B cell (primary cell): ENCODE results near the gene DTNA. TPM values are rescaled to one million over a fixed set of nuclear protein-coding genes. Genes with fewer than 3 reads are reported as not detected.
"Not testable (repeated sequence)": the region's sequence is repeated elsewhere in the genome, so short reads cannot be mapped to it uniquely, and the experiment has no call there.

Source experiments
- ATAC-seq: fragments of 200-7000 bp; cut with Tn5 transposase; one replicate; pipeline ENCODE4 v1.10.0; 2021; ENCODE audit warnings: low read depth, mild to moderate bottlenecking, moderate number of reproducible peaks, moderate library complexity
- CTCF ChIA-PET: fragments of 350-600 bp; sonication (Branson Sonifier 250); formaldehyde crosslinking; loops from one replicate; lab custom pipeline; 2021; ENCODE audit warnings: antibody characterized with exemption, inconsistent platforms; lab: Charles Lee
- POLR2A ChIA-PET: fragments of 350-600 bp; sonication (Branson Sonifier 250); formaldehyde crosslinking; loops from one replicate; lab custom pipeline; 2021; ENCODE audit warnings: antibody characterized with exemption; lab: Charles Lee
- DNase-seq: peaks from one replicate; pipeline ENCODE4 v3.0.0; 2013
- H2AFZ ChIP-seq: 2 replicates; pipeline ENCODE4 v1.6.1; 2012; ENCODE audit warnings: mild to moderate bottlenecking, low read depth, low read length; ENCODE audit not compliant: insufficient read depth, poor library complexity, severe bottlenecking
- H3K27ac ChIP-seq, 2 donors: 1 replicate in 1 of 2; 2 replicates in 1 of 2; pipeline ENCODE4 v1.5.1; 2012 to 2013; ENCODE audit warnings: low read length in 2 of 2, mild to moderate bottlenecking in 2 of 2, moderate library complexity in 1 of 2
- H3K27me3 ChIP-seq, 4 experiments: fragments of 200-600 bp in 1 of 4; sonication (generic) in 1 of 4; replicated peaks in 1 of 4; 1 replicate in 2 of 4; 2 replicates in 2 of 4; pipeline versions ENCODE4 v1.6.1 to v1.7.0; 2013 to 2016; ENCODE audit warnings: low read length in 3 of 4, mild to moderate bottlenecking in 2 of 4, mixed read lengths in 1 of 4, moderate library complexity in 1 of 4; ENCODE audit not compliant: insufficient read depth in 4 of 4, control insufficient read depth in 3 of 4; ENCODE audit errors: control extremely low read depth in 1 of 4
- H3K36me3 ChIP-seq, 2 experiments: replicated peaks in 1 of 2; 1 replicate in 1 of 2; 2 replicates in 1 of 2; pipeline versions ENCODE4 v1.6.1 to v1.7.1; 2013; ENCODE audit warnings: low read length in 1 of 2; ENCODE audit not compliant: insufficient read depth in 2 of 2, control insufficient read depth in 1 of 2; ENCODE audit errors: control extremely low read depth in 1 of 2, extremely low read depth in 1 of 2
- H3K4me1 ChIP-seq, 2 donors: fragments of 200-600 bp in 1 of 2; sonication (generic) in 1 of 2; 1 replicate in 1 of 2; 2 replicates in 1 of 2; pipeline versions ENCODE4 v1.5.1 to v1.6.1; 2013 to 2017; ENCODE audit warnings: low read length in 2 of 2; ENCODE audit not compliant: control insufficient read depth in 2 of 2, insufficient read depth in 2 of 2
- H3K4me2 ChIP-seq: replicated peaks from 2 replicates; pipeline ENCODE3; 2012; ENCODE audit warnings: mild to moderate bottlenecking, low read depth, low read length; ENCODE audit not compliant: poor library complexity, severe bottlenecking
- H3K4me3 ChIP-seq, 5 experiments: fragments of 200-600 bp in 1 of 5; sonication (generic) in 1 of 5; 1 replicate in 3 of 5; 2 replicates in 2 of 5; pipeline versions ENCODE4 v1.5.1 to v1.7.0; 2011 to 2016; ENCODE audit warnings: low read length in 4 of 5, mild to moderate bottlenecking in 4 of 5, low read depth in 2 of 5, control low read depth in 1 of 5, moderate library complexity in 1 of 5; ENCODE audit not compliant: insufficient read depth in 1 of 5; ENCODE audit errors: control extremely low read depth in 1 of 5, extremely low read depth in 1 of 5
- H3K79me2 ChIP-seq: fragments of 200-600 bp; sonication (generic); one replicate; pipeline ENCODE4 v1.6.0; 2016; ENCODE audit warnings: low read length; ENCODE audit not compliant: control insufficient read depth, insufficient read depth
- H3K9ac ChIP-seq: fragments of 200-600 bp; sonication (generic); 2 replicates; pipeline ENCODE4 v1.6.1; 2017; ENCODE audit warnings: mild to moderate bottlenecking, low read length, moderate library complexity
- H3K9me3 ChIP-seq, 3 donors: one replicate each; pipeline versions ENCODE4 v1.6.1 to v1.7.1; 2013; ENCODE audit warnings: low read length in 2 of 3; ENCODE audit not compliant: control insufficient read depth in 2 of 3, insufficient read depth in 1 of 3; ENCODE audit errors: control extremely low read depth in 1 of 3
- H4K20me1 ChIP-seq: 2 replicates; pipeline ENCODE4 v1.6.0; 2012; ENCODE audit warnings: mild to moderate bottlenecking, low read length; ENCODE audit not compliant: insufficient read depth, control insufficient read depth, poor library complexity, severe bottlenecking
- H3K27ac Mint-ChIP-seq: one replicate; pipeline ENCODE4 v1.8.0; 2021; ENCODE audit warnings: mixed read lengths
- H3K27me3 Mint-ChIP-seq: one replicate; pipeline ENCODE4 v1.8.0; 2021; ENCODE audit warnings: mixed read lengths
- H3K4me1 Mint-ChIP-seq: one replicate; pipeline ENCODE4 v1.8.0; 2021; ENCODE audit warnings: mixed read lengths
- H3K4me3 Mint-ChIP-seq: one replicate; pipeline ENCODE4 v1.8.0; 2021; ENCODE audit warnings: mixed read lengths
- H3K9me3 Mint-ChIP-seq: one replicate; pipeline ENCODE4 v1.8.0; 2022; ENCODE audit warnings: mixed read lengths; ENCODE audit not compliant: insufficient read depth
- EZH2 ChIP-seq: IDR thresholded peaks from 2 replicates; pipeline ENCODE4 v1.6.1; 2012; ENCODE audit warnings: borderline replicate concordance, low read depth, mild to moderate bottlenecking, moderate library complexity, low read length; ENCODE audit not compliant: insufficient read depth, poor library complexity, severe bottlenecking
- WGBS: methylation state at CpG from one replicate; pipeline ENCODE4 v1.1.5; 2013; ENCODE audit warnings: missing lambda C conversion rate; ENCODE audit not compliant: insufficient coverage; 5-methylcytosine and 5-hydroxymethylcytosine counted together
- intact Hi-C: fragments of 100-400 bp; cut with micrococcal nuclease; formaldehyde crosslinking; loops from one replicate; pipeline ENCODE4 v1.10.0; 2022
- polyA plus RNA-seq: library from polyadenylated mRNA; depleted of rRNA; stranded (reverse); fragments of >200 nt; gene quantifications from 2 replicates; pipeline ENCODE4 v1.2.3, GENCODE V29; 2012
- total RNA-seq, 2 donors: library from RNA; stranded (reverse); fragments of 120-200 nt in 1 of 2; gene quantifications; 1 replicate in 1 of 2; 2 replicates in 1 of 2; pipeline versions ENCODE4 v1.2.3 to v1.2.4, GENCODE V29; 2013 to 2022
- TF ChIP-seq, protein P1 (sequence below): fragments of 200-600 bp; IDR thresholded peaks from one replicate; pipeline ENCODE4 v1.8.0; 2022; ENCODE audit warnings: antibody characterized with exemption, mild to moderate bottlenecking

DTNA gene
- total and polyA plus RNA-seq, 2 donors (not counting 1 experiment from before 2014, with no cell fraction given), result not detected

- DNase-seq, result no peak
- ChIA-PET POLR2A (no interaction called here), CTCF (no interaction called here)
- no peak overlapping the region for H3K4me3 Mint-ChIP-seq
- Histone ChIP-seq H3K27me3 (peaks cover 0 to 4% (median 0%) of the 10 kb centered on the region in 4 experiments), H2AFZ (no peak overlapping the region), H3K4me2 (no peak overlapping the region), H3K4me3 (no peak overlapping the region), H4K20me1 (no peaks in the 10 kb centered on the region), H3K9ac (no peak overlapping the region), H3K9me3 (no peaks in the 10 kb centered on the region), H3K36me3 (no peaks in the 10 kb centered on the region), H3K79me2 (no peaks in the 10 kb centered on the region), H3K4me1 (no peaks in the 10 kb centered on the region), H3K27ac (no peak overlapping the region)
- WGBS, result no CpG with 5 or more reads among the region's 5 CpGs
- no peaks in the 10 kb centered on the region for H3K9me3 Mint-ChIP-seq
- intact Hi-C loops, result no loop called here
- no peaks in the 10 kb centered on the region for H3K4me1 Mint-ChIP-seq
- no peak for ATAC-seq
- peaks cover 6% of the 10 kb centered on the region for H3K27me3 Mint-ChIP-seq
- H3K27ac Mint-ChIP-seq, result no peak overlapping the region
- TF ChIP-seq, protein P1, sequence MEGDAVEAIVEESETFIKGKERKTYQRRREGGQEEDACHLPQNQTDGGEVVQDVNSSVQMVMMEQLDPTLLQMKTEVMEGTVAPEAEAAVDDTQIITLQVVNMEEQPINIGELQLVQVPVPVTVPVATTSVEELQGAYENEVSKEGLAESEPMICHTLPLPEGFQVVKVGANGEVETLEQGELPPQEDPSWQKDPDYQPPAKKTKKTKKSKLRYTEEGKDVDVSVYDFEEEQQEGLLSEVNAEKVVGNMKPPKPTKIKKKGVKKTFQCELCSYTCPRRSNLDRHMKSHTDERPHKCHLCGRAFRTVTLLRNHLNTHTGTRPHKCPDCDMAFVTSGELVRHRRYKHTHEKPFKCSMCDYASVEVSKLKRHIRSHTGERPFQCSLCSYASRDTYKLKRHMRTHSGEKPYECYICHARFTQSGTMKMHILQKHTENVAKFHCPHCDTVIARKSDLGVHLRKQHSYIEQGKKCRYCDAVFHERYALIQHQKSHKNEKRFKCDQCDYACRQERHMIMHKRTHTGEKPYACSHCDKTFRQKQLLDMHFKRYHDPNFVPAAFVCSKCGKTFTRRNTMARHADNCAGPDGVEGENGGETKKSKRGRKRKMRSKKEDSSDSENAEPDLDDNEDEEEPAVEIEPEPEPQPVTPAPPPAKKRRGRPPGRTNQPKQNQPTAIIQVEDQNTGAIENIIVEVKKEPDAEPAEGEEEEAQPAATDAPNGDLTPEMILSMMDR, result no peak
- no peak for TF ChIP-seq EZH2
These were observed 836 bp downstream of the DTNA start for GRCh38 chr18:34710934-34711333.

GRCh38 chr18:34716111-34716510, 6.0 kb downstream of the DTNA start:
- H3K27ac Mint-ChIP-seq, H3K4me2 ChIP-seq, H3K4me1 ChIP-seq, H3K27me3 ChIP-seq, DNase-seq, H3K4me3 ChIP-seq, intact Hi-C loops, ATAC-seq, H3K36me3 ChIP-seq, H2AFZ ChIP-seq, H3K27ac ChIP-seq, CTCF ChIA-PET, POLR2A ChIA-PET, H3K4me3 Mint-ChIP-seq, H3K4me1 Mint-ChIP-seq, H3K9ac ChIP-seq, H3K9me3 Mint-ChIP-seq, H4K20me1 ChIP-seq, H3K79me2 ChIP-seq, H3K9me3 ChIP-seq: not testable (repeated sequence)
- WGBS, result 95% methylated on average over 6 of the region's 14 CpGs
- peaks cover 11% of the 10 kb centered on the region for H3K27me3 Mint-ChIP-seq
